HEK293T (cell line): Measurements from ENCODE around the gene SLC6A19.

Experiments used
- BHLHE40 ChIP-seq: fragments of 450-650 bp; IDR thresholded peaks from 2 replicates; pipeline ENCODE4 v1.6.1; 2016; ENCODE audit warnings: mild to moderate bottlenecking, moderate library complexity, borderline replicate concordance
- FOXM1 ChIP-seq: fragments of 450-650 bp; IDR thresholded peaks from 2 replicates; pipeline ENCODE4 v1.6.1; 2017; ENCODE audit warnings: mild to moderate bottlenecking, borderline replicate concordance
- L3MBTL2 ChIP-seq: fragments of 450-650 bp; conservative IDR thresholded peaks from 2 replicates; pipeline ENCODE4 v1.6.1; 2016; ENCODE audit warnings: mild to moderate bottlenecking
- LEF1 ChIP-seq: fragments of 450-650 bp; IDR thresholded peaks from 2 replicates; pipeline ENCODE4 v1.6.1; 2017; ENCODE audit warnings: mild to moderate bottlenecking, borderline replicate concordance
- NFRKB ChIP-seq: fragments of 450-650 bp; IDR thresholded peaks from 2 replicates; pipeline ENCODE4 v1.6.1; 2016; ENCODE audit warnings: mild to moderate bottlenecking, moderate library complexity
- PKNOX1 ChIP-seq: fragments of 450-650 bp; IDR thresholded peaks from 2 replicates; pipeline ENCODE4 v1.6.1; 2016
- SP1 ChIP-seq: fragments of 450-650 bp; IDR thresholded peaks from 2 replicates; pipeline ENCODE4 v1.6.1; 2017
- SUZ12 ChIP-seq: fragments of 450-650 bp; IDR thresholded peaks from 2 replicates; pipeline ENCODE4 v1.6.1; 2016; ENCODE audit warnings: mild to moderate bottlenecking

- TF ChIP-seq LEF1 (no peak), FOXM1 (no peak), L3MBTL2 (no peak), SUZ12 (no peak), PKNOX1 (no peak), NFRKB (no peak), BHLHE40 (no peak), SP1 (no peak)
Observed at GRCh38 chr5:1245905-1246576, 44.6 kb downstream of the SLC6A19 start.
